GM21515 (cell line): Measurements from ENCODE around the gene LRRFIP1.

Experiments used
- ATAC-seq: cut with Tn5 transposase; IDR thresholded peaks from one replicate; pipeline ENCODE4 v1.9.1; 2021; ENCODE audit not compliant: unreplicated experiment

Gene LRRFIP1

DNA sequence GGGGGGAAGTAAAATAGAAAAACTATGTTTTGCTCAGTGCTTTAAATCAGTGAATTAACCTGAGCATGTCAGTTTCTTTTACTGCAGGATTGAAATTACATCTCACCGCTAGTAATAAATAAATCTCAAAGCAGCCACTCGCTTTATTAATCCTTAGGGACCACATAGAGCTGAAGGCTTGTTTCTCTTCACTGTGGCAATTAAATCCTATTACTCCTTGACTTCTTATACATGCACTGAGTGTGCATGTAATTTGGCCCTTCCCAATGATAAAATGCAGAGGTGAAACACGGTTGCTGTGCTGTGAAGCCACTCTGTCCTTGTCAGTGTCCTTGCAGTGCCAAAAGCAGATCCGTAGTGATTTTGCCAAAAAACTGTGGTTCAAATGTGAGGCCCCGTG, 94.1 kb downstream of the LRRFIP1 start:
- no peak for ATAC-seq

DNA sequence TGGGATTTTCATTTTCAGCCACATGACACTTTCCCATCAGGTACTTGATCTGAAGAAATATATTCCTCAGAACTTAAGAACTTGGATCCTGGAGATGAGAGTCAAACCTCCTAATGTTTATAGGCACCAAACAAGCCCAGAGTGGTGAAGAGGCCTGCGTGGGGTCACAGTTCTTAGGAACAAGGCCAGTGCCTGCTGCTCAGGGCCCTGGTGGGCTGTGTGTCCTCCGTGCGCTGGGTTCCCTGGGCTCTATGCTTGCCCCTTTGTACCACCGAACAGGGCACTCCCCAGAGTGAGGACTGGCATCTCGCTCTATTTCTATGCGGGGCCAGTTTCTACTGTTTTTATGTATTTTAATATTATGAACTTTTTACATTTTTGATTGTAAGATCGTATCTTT, 95.2 kb downstream of the LRRFIP1 start:
- ATAC-seq, result no peak

DNA sequence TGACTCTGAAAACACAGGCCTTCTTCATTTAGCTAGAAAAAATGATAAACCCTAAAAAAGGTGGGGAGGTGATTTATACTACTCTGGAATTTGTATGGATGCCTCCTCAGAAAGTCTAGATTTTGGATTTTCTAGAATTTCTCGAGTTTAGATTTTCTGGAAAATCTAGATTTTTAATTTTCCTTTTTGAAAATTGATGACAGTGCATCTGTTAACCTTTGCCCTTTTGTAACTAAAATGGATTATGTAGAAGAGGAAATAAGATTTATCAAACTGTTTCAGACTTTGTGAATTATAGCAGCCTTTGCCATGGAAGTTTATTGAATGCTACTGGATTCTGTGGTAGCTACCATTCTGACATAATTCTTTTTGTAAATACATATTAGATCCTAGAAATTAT, 95.6 kb downstream of the LRRFIP1 start:
- ATAC-seq, result no peak

DNA sequence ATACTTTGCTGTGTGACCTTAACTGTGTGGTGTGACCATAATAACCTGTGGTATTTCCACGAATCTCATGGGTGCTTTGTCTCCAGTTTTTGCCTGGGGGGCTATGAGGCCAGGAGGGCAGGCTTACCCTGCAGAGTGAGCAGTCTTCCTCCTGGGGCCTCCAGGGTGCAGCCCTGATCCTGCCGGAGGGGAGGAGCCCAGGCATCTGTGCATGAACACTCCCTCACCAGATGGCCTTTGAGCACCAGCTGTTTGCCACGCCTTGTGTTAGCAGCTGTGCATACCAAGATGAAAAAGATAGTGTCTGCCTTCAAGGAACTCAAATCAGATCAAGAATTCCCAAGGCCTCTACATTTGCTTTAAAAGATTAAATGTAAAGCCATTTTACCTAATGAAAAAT, 96.2 kb downstream of the LRRFIP1 start:
- ATAC-seq, result peak; percentile 54

DNA sequence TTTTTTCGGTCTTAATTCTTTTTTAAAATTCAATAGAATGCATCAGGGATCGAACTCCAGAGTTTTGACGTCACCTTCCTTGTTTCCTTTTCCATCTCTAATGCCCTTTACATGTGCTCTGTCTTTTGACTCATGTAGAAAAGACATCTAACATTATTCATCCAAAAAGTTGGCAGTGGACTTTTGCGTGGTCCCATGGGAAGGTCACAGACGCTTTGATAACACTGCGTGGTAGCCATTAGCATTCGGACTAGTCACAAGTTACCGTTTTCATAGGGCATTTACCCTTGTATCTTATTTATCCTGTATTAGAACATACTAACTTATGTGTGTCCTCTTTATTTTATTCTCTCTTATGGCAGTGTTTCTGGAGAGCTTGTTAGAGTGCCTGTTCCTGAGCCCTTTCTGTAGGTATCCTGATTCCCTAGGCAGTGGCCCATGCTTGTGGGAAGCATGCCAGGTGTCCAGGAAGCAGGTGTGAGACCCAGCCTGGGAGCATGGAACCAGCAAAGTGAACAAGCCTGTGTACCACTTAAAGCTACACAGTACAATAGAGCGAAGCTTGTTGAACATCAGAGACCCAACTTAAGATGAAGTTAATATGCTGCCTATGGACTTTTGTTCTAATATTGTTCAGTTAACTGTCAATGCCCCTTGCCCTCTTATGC, 97.6 kb downstream of the LRRFIP1 start:
- ATAC-seq, result no peak

DNA sequence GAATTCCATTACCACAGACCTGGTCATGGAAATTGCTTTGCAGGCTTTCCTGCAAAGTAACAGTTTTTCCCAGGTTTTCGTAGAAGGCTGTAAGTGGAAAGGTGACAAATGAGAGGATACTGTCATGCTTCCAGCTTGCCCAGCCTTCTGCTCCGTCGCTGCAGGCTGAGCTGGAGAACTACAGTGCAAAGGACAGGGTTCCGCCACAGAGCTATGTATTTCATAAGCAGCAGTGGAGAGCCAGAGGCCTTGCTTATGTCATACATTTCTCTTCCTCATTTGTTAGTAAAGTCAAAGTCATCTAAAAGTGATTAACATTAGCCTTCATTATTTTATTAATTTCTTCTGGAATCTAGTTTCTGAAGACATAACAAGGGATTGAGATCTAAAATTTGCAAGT, 98.3 kb downstream of the LRRFIP1 start:
- no peak for ATAC-seq

DNA sequence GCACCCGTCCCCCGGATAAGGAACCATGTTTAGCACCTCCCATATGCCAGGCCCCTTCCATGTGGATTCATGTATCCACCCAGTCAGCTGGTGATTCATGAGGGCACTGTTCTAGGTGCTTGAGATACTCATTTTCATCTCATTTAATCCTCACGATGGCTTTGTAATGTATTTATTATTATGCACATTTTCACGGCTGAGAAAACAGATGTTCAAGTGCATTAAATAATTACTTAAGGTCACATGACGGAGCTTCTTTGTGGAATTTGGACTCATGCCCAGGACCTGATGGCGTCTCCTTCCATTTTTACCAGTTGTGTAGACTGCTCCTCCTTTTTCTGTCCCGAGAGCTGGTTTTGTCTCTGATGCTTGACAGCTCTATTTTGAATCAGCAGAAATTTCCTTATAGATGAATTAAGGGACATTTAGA, 99.0 kb downstream of the LRRFIP1 start:
- ATAC-seq, result no peak

DNA sequence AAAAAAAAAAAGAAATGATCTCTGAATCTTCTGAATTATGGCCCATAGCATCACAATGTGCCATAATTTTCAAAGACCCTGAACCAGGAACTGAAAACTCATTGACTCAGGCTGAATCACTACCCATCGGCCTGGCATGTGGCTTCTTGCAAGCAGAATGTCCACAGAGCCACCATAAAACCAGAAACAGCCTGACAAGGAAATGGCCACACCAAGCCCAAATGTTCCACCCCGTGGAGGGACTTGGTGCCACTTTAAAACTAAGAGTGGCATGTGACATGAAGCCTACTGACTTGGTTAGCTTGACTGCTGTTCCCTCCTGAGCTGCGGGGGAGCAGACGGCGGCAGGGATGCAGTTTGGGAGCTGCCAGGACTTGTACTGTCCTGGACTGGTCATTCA, 100.0 kb downstream of the LRRFIP1 start:
- no peak for ATAC-seq

DNA sequence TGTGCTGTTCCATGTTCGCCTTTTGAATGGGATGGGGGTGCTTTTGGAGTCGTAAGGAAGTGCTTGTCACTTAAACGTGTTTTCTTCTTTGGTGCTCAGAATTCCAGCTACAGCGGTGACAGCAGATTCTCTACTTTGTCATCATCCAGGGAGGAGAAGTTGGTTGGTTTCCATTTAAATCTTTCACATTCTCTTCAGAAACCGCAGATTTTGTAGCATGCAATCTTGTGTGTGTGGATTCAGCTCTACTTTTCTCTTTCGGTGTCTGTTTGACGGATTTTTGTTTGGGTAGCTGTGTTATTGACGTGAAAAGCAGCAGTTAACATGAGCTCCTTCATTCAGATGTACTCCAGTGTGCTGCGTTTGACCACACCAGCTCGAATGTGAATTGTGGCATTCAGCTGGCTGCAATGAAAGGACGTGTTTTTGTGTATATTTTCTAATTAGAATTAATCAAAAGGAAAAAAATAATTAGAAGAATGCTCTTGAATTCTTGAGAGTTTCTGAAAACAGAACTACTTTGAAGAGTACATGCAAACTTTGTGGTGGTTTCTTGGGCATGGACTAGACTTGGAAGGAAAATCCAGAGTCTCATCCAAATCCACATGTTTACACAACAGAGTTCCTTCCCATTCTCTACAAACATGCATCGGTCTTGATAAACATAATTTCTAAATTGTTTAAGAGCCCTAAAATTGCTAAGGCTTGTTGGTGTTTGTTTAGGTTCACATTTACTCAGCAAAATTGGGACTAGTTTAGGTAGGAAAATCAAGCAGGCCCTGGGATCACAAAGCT, 102.5 kb downstream of the LRRFIP1 start:
- ATAC-seq, result no peak

DNA sequence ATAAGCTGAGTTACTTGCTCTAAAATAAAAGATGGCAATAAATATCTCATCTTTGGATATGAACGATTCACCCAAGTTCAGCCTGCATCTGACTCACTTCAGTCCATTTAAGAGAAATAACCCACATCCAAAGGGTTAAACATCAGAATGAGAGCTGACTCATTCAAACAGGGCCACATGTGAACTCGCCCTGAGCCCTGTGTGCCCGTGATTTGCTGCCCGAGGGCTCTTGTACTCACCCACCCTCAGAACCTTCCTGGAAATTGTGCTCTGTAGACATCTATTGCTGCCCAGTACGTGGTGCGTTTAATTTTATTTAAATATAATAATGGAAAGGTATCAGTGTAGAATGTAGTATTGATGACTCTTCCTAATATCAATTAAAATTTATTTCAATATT, 104.3 kb downstream of the LRRFIP1 start:
- ATAC-seq, result no peak

DNA sequence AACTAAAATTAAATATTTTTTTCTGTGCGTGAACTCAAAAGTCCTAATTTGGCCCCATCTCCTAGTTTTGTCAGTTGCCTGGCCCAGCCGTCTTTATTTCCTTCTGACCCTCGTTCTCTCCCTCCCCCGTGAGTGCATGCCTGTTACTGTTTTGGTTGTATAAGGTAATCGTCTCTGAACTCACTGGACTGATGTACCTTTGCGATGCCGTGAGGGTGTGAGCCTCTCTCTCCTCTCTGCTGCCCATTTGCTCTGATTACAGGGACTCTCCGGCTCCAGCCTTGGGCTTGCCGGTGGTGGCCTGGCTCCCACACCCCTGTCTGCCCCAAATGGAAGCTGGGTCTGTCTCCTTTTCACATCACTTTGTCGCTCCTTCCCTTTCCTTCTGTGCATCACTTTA, 104.7 kb downstream of the LRRFIP1 start:
- no peak for ATAC-seq

DNA sequence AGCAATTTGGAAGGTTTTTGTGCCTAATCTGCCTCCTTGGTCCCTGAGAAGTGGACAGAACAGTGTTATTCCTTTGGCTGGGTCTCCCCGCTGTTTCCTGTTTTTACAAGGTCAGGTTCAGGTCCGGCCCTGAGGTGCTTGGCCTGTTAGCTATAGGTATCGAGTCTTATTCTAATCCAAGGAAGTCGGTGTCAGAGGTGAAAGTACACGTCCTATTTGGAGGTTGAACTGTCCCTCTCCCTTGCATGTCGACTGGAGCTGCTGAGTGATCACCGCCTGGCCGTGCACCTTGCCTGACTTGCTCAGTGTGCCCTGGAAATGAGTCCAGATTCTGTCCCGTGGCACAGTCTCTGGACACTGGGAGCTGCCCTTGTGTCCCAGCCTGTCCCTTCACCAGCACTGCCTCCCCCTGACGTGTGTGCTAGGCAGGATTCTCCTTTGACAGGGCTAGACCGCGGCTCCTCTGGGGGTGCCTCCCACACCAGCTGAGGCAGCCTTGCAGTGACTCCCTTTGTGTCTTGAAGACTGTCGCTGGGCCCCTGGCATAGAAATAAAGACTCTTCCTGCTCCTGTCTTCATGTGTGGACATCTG, 105.5 kb downstream of the LRRFIP1 start:
- no peak for ATAC-seq

DNA sequence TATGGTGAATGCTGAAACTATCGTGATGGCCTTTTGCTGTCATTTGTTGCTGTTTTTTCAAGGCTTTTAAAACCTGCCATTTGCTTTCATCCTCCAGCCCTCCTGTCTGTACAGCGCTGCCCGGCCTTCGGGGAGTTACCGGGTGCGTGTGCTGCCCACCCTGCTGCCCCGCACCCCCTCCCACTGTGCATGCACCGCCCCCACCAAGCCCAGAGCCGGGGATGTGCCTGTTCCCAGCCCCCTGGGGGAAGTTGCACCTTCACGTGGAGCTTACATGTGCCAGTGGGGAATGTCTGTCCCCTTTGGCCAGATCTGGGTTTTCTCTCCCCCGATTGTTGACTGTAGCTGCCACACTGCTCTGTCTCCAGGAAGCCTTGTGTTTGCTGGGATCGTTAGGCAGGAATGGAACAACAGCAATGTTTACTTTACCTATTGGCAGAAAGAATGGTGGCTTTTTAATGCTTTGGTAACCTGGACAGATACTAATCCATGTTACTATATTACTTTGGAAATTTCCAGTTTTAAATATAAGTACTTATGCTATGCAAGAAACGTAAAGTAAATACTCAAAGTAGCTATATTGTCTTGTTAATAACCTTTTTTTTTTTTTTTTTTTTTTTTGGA, 106.4 kb downstream of the LRRFIP1 start:
- ATAC-seq, result no peak

DNA sequence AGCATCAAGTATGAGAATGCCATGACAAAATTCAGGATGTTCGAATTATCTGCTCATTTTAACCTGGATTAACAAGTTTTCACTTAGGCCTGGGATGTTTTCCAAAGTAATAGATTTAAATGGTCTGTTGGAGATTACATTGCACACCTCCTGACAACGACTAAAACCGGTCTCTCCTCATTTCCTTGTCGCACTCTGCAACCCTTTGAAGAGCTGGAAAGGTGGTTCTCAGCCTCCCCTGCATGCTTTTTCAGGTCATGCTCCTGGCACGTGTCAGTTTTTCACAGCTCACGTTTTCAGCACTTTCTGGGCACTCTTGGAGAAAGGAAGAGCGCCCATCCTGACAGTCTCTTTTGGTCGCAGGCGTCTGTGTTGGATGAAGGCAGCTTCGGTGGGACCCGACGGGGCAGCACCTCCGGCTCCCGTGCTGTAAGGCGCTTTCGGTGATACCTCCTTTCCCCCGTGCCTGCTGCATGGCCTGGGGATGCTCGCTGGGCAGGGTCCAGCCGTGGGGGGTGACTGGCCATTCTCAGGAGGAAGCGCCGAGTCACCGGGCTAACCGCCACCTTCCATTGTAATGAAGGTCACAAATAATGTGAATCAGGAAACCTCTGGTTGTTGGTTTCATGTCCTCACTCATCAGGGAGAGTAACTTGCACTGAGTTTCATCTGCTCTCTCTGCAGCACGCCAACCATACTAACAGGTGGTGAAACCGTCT, 107.7 kb downstream of the LRRFIP1 start:
- no peak for ATAC-seq

DNA sequence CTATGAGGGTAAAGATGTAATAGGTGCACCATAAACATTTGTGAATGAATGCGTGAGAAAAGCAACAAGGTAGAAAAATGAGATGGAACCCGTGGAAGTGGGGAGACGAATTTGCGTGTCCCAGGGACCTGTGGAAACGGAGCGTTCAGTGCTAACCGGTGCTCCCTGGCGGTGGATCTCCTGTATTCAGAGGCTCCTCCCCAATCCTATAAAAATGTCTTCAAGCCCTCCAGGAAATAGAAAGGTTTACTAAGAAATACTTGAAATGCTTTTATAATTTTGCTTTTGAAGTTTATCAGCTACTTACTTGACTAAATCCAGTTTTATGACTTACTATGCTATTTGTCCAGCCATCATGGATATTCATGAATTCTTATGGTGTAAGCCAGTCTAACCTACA, 108.4 kb downstream of the LRRFIP1 start:
- no peak for ATAC-seq

DNA sequence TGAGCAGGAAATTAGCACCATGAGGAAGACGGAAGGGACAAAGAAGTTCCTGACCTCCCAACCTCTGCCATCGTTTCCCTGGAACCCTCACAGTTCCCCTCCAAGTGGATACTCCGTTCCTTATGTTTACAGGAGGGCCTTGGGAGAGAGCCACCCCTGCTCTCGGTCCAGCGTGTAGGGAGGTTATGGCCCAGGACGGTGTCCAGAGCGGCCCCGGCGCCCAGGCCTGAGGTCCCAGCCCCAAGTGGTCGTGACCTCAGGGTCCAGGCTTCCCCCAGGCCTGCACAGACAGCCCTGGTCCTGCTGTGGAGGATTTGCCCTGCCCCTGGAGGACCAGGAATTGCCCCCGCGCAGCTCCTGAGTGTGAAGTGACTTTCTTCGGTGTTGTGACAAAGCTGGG, 109.4 kb downstream of the LRRFIP1 start:
- ATAC-seq, result no peak

DNA sequence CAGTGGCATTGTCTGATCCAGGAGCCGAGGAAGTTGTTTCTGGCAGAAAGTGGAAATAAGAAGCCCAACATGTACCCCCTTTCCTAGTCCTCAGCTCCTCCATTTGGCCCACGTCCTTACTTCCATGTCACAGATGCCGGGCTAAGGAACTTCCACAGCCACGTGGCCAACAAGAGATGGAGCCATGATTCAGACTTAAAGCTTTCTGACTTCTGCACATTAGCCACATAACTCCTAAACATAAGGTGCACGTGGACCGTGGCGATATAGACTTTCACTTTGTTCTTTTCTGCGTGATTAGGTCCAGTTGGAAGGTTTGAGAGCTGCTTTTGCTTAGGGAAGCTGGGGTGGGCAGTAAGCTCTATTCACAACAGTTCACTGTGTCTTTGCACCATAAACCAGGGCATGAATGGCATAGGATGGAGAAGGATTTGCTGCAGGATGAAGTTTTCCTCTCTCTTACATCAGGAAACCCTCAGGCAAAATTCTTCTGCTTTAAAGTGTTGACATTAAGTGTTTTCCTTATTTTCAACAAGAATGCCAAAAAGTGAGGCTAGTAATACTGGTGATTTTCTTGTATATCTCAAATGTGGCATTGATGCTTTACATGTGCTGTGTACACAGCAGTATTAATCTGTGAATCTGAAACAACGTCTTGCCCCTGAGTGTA, 109.9 kb downstream of the LRRFIP1 start:
- no peak for ATAC-seq

DNA sequence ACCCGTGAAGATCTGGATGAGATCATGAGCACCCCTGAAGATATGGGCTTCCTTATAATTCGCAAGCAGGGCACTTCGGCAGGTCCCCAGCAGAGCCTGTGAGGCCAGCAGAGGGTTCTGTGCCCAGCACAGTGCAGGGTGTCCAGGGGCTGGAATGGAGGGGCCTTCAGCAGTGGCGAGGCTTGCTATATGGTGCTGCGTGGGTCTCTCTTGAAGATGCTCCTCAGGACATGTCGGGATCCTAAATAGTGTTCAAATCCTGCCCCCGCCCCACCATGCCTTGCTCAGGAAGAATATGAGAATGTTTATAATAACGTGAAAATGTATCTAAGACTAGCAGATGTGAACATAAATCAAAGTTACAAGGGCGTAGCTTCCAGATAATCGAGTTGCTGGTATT, 110.9 kb downstream of the LRRFIP1 start:
- ATAC-seq, result no peak

DNA sequence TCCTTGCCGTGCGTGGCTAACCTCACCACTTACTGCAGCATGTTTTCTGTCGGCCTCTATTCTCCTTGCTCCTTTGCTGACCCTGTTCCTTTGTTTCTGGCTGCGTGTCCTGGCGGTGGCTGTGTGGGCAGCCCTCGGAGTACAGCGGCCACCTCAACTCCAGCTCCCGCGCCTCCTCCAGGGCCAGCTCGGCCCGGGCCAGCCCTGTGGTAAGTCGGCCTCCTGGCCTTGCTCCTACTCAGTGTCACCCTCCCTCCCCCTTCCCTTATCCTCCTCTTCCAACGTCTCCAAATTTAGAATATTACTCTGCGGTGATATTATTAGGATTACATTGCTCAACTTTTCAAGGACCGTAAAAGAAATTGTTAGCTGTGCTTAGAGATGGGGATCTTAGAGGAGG, 111.7 kb downstream of the LRRFIP1 start:
- ATAC-seq, result no peak

DNA sequence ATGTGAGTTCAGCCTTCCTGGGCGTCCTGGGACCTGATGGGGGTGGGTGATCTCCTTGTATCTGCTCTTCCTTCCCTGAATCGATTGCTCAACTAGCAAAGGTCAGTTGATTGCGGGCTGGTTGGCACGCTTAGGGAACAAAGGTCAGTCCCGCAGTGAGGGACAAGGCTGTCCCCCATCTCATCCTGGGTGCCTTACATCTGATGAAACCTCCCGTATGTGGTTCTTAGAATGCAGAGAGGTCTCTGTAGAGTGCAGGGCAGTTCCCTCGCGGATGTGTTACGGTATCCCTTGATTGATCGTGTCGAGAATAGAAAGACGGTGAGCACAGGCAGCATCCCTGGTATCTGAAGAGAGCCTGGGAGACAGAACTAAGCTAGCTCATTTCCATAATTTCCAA, 114.8 kb downstream of the LRRFIP1 start:
- ATAC-seq, result no peak

DNA sequence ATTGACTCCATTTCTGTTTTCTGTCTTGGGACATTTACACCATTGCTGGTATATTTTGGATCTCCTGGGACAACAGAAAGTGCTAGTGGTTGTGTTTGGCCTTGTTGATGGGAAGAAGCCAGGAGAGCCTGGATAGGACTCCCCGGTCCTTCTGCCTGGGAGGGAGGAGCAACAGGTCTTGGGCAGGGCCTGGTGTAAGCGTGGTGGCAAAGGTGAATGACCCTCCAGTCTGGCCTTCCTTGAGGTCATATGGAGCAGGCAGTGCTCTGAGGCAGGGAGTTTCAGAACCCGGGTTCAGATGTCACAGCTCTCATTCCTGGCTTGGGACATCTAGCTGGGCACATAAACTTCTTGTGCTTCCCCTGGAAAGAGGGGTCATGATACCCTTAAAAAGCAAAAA, 115.2 kb downstream of the LRRFIP1 start:
- no peak for ATAC-seq
